Neuronal stem cell (in vitro differentiated cells): ENCODE measurements around the gene EVX1.

Experiments used
- DNase-seq: peaks from one replicate; pipeline ENCODE4 v3.0.0-alpha.2; 2013; ENCODE audit warnings: low spot score
- H2AFZ ChIP-seq: one replicate; pipeline ENCODE4 v1.6.1; 2013; ENCODE audit warnings: mild to moderate bottlenecking, low read length, inconsistent platforms
- H2AK5ac ChIP-seq: 2 replicates; pipeline ENCODE4 v1.6.1; 2013; ENCODE audit warnings: low read depth, mild to moderate bottlenecking, inconsistent platforms, low read length, moderate library complexity, mixed read lengths
- H2BK120ac ChIP-seq: 2 replicates; pipeline ENCODE4 v1.6.1; 2013; ENCODE audit warnings: low read depth, mild to moderate bottlenecking, inconsistent platforms, low read length, moderate library complexity, mixed read lengths
- H2BK12ac ChIP-seq: one replicate; pipeline ENCODE4 v1.6.1; 2013; ENCODE audit warnings: low read length, inconsistent platforms
- H2BK15ac ChIP-seq: 2 replicates; pipeline ENCODE4 v1.6.1; 2013; ENCODE audit warnings: mild to moderate bottlenecking, low read length, inconsistent platforms, mixed read lengths
- H2BK5ac ChIP-seq: one replicate; pipeline ENCODE4 v1.6.1; 2013; ENCODE audit warnings: inconsistent platforms, mild to moderate bottlenecking, low read length, moderate library complexity
- H3K14ac ChIP-seq: one replicate; pipeline ENCODE4 v1.6.1; 2013; ENCODE audit warnings: low read length, inconsistent platforms
- H3K18ac ChIP-seq: 2 replicates; pipeline ENCODE4 v1.6.1; 2013; ENCODE audit warnings: low read length, inconsistent platforms
- H3K23ac ChIP-seq: 2 replicates; pipeline ENCODE4 v1.6.1; 2013; ENCODE audit warnings: low read depth, mild to moderate bottlenecking, mixed read lengths, low read length, inconsistent platforms; ENCODE audit not compliant: poor library complexity
- H3K27ac ChIP-seq: replicated peaks from 3 replicates; pipeline ENCODE4 v1.5.1; 2013; ENCODE audit warnings: low read length, inconsistent platforms
- H3K27me3 ChIP-seq, 3 experiments: 2 replicates each; pipeline ENCODE4 v1.6.1; 2013; ENCODE audit warnings: low read length in 3 of 3, mild to moderate bottlenecking in 2 of 3, inconsistent platforms in 1 of 3, low read depth in 1 of 3, mixed read lengths in 1 of 3, moderate library complexity in 1 of 3; ENCODE audit not compliant: control insufficient read depth in 3 of 3, insufficient read depth in 3 of 3
- H3K36me3 ChIP-seq, 2 donors: replicated peaks in 1 of 2; 2 replicates each; pipeline ENCODE4 v1.6.1; 2013; ENCODE audit warnings: low read length in 2 of 2; ENCODE audit not compliant: control insufficient read depth in 2 of 2, insufficient read depth in 2 of 2
- H3K4ac ChIP-seq: 2 replicates; pipeline ENCODE4 v1.6.1; 2013; ENCODE audit warnings: inconsistent platforms, mild to moderate bottlenecking, low read length, moderate library complexity
- H3K4me1 ChIP-seq, 2 donors: 1 replicate in 1 of 2; 2 replicates in 1 of 2; pipeline ENCODE4 v1.6.1; 2013; ENCODE audit warnings: low read length in 2 of 2, low read depth in 1 of 2; ENCODE audit not compliant: control insufficient read depth in 2 of 2, insufficient read depth in 1 of 2
- H3K4me2 ChIP-seq: one replicate; pipeline ENCODE4 v1.6.1; 2013; ENCODE audit warnings: mild to moderate bottlenecking, low read length, inconsistent platforms; ENCODE audit not compliant: insufficient read depth, poor library complexity, severe bottlenecking
- H3K4me3 ChIP-seq, 2 donors: 2 replicates each; pipeline ENCODE4 v1.5.1; 2013; ENCODE audit warnings: low read length in 2 of 2, mild to moderate bottlenecking in 2 of 2, inconsistent platforms in 1 of 2, moderate library complexity in 1 of 2
- H3K79me1 ChIP-seq: one replicate; pipeline ENCODE4 v1.6.1; 2013; ENCODE audit warnings: low read depth, mild to moderate bottlenecking, inconsistent platforms, low read length, moderate library complexity
- H3K9ac ChIP-seq: one replicate; pipeline ENCODE4 v1.6.1; 2013; ENCODE audit warnings: mild to moderate bottlenecking, low read depth, low read length, inconsistent platforms; ENCODE audit not compliant: poor library complexity
- H3K9me3 ChIP-seq, 2 donors: replicated peaks in 1 of 2; 2 replicates each; pipeline versions ENCODE3 to v1.6.1; 2013; ENCODE audit warnings: low read length in 2 of 2, mild to moderate bottlenecking in 2 of 2, inconsistent platforms in 1 of 2, low read depth in 1 of 2, mixed read lengths in 1 of 2, moderate library complexity in 1 of 2; ENCODE audit not compliant: control insufficient read depth in 2 of 2, insufficient read depth in 1 of 2
- H4K8ac ChIP-seq: one replicate; pipeline ENCODE4 v1.6.1; 2013; ENCODE audit warnings: low read depth, mild to moderate bottlenecking, inconsistent platforms, low read length, moderate library complexity
- H4K91ac ChIP-seq: one replicate; pipeline ENCODE4 v1.6.1; 2013; ENCODE audit warnings: low read length, low read depth, mild to moderate bottlenecking, inconsistent platforms; ENCODE audit not compliant: poor library complexity
- WGBS, 2 donors: extraction: QIAGEN DNeasy Blood & Tissue Kit; methylation state at CpG; one replicate each; pipeline ENCODE4 v1.1.7; 2013; ENCODE audit warnings: missing lambda C conversion rate in 2 of 2, mixed read lengths in 1 of 2; ENCODE audit not compliant: insufficient read length in 2 of 2, insufficient replicate concordance in 1 of 2; ENCODE audit errors: extremely low coverage in 2 of 2; 5-methylcytosine and 5-hydroxymethylcytosine counted together

EVX1 gene

GRCh38 chr7:27229448-27229847, 13.2 kb upstream of the EVX1 start:
- no peak for DNase-seq
- no peak overlapping the region for H3K14ac ChIP-seq
- H3K4me3 ChIP-seq, result no peak overlapping the region
- no peaks in the 10 kb centered on the region for H3K9me3 ChIP-seq
- no peak overlapping the region for H2BK12ac ChIP-seq
- H3K79me1 ChIP-seq, result no peaks in the 10 kb centered on the region
- H3K36me3 ChIP-seq, result no peaks in the 10 kb centered on the region
- H3K23ac ChIP-seq, result no peak overlapping the region
- H2BK5ac ChIP-seq, result no peak overlapping the region
- H3K18ac ChIP-seq, result no peak overlapping the region
- no peak overlapping the region for H3K4me2 ChIP-seq
- no peak overlapping the region for H4K91ac ChIP-seq
- no peaks in the 10 kb centered on the region for H3K4me1 ChIP-seq
- H2AFZ ChIP-seq, result no peak overlapping the region
- no peak overlapping the region for H2AK5ac ChIP-seq
- no peak overlapping the region for H3K4ac ChIP-seq
- H2BK15ac ChIP-seq, result no peak overlapping the region
- no peak overlapping the region for H3K9ac ChIP-seq
- no peak overlapping the region for H4K8ac ChIP-seq
- H3K27me3 ChIP-seq, result peaks cover 8 to 50% (median 35%) of the 10 kb centered on the region in 3 experiments
- H2BK120ac ChIP-seq, result no peak overlapping the region
- no peak overlapping the region for H3K27ac ChIP-seq
- WGBS, 2 donors, result no CpG with 5 or more reads among the region's 4 CpGs

GRCh38 chr7:27235387-27236311, 7.0 kb upstream of the EVX1 start:
- Histone ChIP-seq H2BK5ac (no peak overlapping the region), H3K9me3 (peaks cover 0 to 10% of the 10 kb centered on the region in 2 donors), H3K36me3 (no peaks in the 10 kb centered on the region), H3K4me3 (peak overlapping the region; percentile 47 to 74), H3K27ac (no peak overlapping the region), H3K18ac (peak overlapping the region; percentile 89), H3K4ac (no peak overlapping the region), H2BK12ac (peak overlapping the region; percentile 60), H2AK5ac (no peak overlapping the region), H3K14ac (peak overlapping the region; percentile 87), H3K79me1 (no peaks in the 10 kb centered on the region), H3K23ac (peak overlapping the region; percentile 67), H3K9ac (peak overlapping the region; percentile 79), H3K4me2 (peak overlapping the region; percentile 87), H3K27me3 (peaks cover 35 to 62% (median 60%) of the 10 kb centered on the region in 3 experiments), H4K8ac (no peak overlapping the region), H2AFZ (peak overlapping the region; percentile 99), H2BK120ac (no peak overlapping the region), H4K91ac (no peak overlapping the region), H3K4me1 (peaks cover 5 to 9% of the 10 kb centered on the region in 2 donors), H2BK15ac (peak overlapping the region; percentile 79)
- no peak for DNase-seq
- WGBS, 2 donors, result no CpG with 5 or more reads among the region's 66 CpGs

GRCh38 chr7:27237735-27238334, 4.8 kb upstream of the EVX1 start:
- Histone ChIP-seq H3K36me3 (no peaks in the 10 kb centered on the region), H3K4me3 (no peak overlapping the region), H2AK5ac (no peak overlapping the region), H2BK120ac (no peak overlapping the region), H2BK15ac (no peak overlapping the region), H3K23ac (no peak overlapping the region), H2BK5ac (no peak overlapping the region), H3K4ac (no peak overlapping the region), H3K79me1 (no peaks in the 10 kb centered on the region), H2BK12ac (no peak overlapping the region), H3K4me1 (peaks cover 8 to 14% of the 10 kb centered on the region in 2 donors), H2AFZ (no peak overlapping the region), H3K27me3 (peaks cover 47 to 84% (median 82%) of the 10 kb centered on the region in 3 experiments), H3K14ac (peak overlapping the region; percentile 32), H3K9me3 (peaks cover 0 to 10% of the 10 kb centered on the region in 2 donors), H3K4me2 (no peak overlapping the region), H4K91ac (no peak overlapping the region), H3K18ac (no peak overlapping the region), H3K9ac (no peak overlapping the region), H4K8ac (no peak overlapping the region), H3K27ac (no peak overlapping the region)
- DNase-seq, result no peak
- WGBS, 2 donors, result no CpG with 5 or more reads among the region's 1 CpG

GRCh38 chr7:27238979-27239386, 3.6 kb upstream of the EVX1 start:
- peaks cover 58 to 95% (median 93%) of the 10 kb centered on the region in 3 experiments for H3K27me3 ChIP-seq
- no peak overlapping the region for H3K9ac ChIP-seq
- no peaks in the 10 kb centered on the region for H3K36me3 ChIP-seq
- no peak overlapping the region for H3K4ac ChIP-seq
- H4K91ac ChIP-seq, result no peak overlapping the region
- peak overlapping the region; percentile 66 for H3K18ac ChIP-seq
- H3K79me1 ChIP-seq, result no peaks in the 10 kb centered on the region
- no peak for DNase-seq
- no peak overlapping the region for H2AK5ac ChIP-seq
- peak overlapping the region; percentile 88 for H2AFZ ChIP-seq
- H2BK12ac ChIP-seq, result no peak overlapping the region
- H3K14ac ChIP-seq, result no peak overlapping the region
- peaks cover 8 to 15% of the 10 kb centered on the region in 2 donors for H3K4me1 ChIP-seq
- WGBS, 2 donors, result no CpG with 5 or more reads among the region's 15 CpGs
- H2BK120ac ChIP-seq, result no peak overlapping the region
- no peak overlapping the region for H3K27ac ChIP-seq
- no peak overlapping the region for H2BK15ac ChIP-seq
- peaks cover 0 to 10% of the 10 kb centered on the region in 2 donors for H3K9me3 ChIP-seq
- no peak overlapping the region for H3K23ac ChIP-seq
- H4K8ac ChIP-seq, result no peak overlapping the region
- peak overlapping the region; percentile 29 for H3K4me2 ChIP-seq
- H2BK5ac ChIP-seq, result no peak overlapping the region
- peak overlapping the region in 1 of 2 donors; percentile 27 for H3K4me3 ChIP-seq
